HG03045 (cell line): ENCODE measurements around the gene CYP1A2.

ENCODE experiments used
- ATAC-seq: cut with Tn5 transposase; IDR thresholded peaks from one replicate; pipeline ENCODE4 v1.9.1; 2021; ENCODE audit warnings: mild to moderate bottlenecking, moderate library complexity; ENCODE audit not compliant: unreplicated experiment

CYP1A2 gene

DNA sequence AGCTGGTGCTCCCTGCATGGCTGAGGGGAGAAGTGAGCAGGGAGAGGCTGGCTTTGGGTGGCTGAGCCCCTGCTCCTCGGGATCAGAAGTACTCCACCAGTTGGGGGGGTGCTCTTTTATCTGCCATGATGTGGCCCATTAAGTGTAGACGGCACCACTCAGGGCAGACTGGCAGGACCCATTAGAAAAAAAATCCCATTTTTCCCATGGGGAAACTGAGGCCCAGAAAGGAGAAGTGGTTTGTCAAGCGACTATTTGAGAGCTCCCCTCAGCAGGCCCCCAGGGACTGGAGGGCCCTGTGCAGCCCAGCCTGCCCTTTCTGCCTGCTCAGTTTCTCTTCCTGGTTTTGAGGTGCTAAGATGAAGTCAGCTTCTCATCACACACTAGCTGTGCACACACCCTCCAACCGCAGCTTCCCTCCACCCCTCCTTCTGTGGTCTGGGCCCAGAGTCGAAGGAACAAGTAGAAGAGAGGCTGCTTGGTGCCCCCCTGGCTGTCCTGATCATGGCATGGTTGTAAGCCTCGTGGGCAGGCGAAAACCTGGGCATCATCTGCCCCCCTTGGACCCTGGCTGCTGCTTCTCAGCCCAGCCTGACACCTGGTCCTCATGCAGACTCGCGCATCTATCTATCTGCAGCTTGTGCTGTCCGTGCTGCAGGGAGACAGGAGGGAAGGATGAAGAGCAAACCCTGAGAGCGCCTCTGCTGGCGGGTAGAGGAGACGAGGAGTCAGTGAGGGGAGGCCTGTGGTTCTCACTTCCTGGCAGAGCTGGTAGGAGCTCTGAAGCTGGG is 38.8 kb downstream of the CYP1A2 start:
- peak; percentile 52 for ATAC-seq

DNA sequence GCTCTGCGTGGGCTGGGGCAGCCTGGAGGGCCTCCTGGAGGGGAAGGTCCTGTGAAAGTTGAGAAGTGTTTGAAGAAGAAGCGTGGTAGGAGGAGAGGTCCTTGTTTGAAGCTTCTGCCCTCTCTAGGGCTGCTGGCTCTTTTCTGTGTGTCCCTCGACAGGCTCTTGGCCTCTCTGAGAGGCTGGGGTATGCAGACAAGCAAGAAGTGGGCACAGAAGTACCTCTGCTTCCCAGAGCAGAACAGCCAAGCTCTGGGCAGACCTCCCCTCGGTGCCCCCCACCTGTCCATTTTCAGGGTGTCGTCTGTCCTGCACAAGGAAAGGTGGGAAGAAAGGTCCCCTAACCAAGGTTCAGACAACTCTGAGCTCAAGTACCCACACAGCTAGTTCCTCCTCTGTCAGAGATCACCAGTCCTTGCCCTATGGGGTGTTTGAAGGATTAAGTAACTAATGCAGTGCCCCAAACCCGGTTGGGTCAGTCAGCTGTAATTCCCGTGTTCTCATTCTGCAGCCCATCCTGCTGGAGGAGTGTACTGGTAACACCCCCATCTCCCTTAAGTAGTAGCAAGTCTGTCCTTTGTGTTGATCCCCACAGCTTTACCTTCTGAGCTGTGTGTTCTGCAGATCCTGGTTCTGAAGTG is 39.5 kb downstream of the CYP1A2 start:
- ATAC-seq = no peak

DNA sequence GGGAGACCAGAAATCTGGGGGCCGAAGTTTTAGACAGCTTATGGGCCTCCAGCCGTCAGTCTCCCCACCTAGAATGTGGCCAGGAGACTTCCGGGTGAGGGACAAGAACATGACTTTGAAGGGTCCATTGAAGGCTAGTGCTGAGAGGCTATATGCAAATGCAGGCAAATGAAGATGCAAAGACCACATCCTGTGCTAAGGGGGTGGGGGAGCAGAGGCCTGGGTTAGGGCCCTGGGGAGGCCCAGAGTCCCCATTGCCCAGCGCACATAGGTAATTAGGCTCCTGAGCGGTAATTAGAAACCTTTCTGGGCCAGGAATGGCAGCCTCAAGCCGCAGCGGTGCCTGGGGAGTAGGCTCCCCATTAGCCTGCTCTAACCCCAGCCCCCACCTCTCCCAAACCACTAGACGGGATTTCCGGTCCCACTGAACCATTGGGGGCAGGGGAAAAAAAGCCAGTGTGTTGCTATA is 40.1 kb downstream of the CYP1A2 start:
- no peak for ATAC-seq

DNA sequence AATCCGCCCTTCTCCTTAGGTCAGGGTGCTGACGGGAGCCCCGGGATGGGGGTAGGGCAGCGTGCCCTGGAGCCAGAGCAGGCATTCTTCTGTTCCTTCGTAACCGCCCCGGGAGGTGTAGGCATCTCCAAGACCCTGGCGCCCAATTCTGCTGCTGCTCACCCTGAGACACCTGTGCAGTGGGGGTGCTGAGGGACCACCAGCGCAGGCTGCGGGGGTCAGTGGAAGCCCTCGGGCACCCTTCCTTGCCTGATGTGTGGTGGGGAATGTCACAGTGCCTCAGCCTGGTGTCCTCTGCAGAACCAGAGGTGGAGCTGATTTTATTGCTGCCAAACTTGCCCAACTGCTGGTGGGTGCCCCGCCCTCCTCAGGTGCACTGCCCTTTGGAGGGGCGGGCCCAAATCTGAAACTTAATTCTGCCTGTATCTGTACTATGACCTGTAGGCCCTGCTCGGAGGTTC is 40.6 kb downstream of the CYP1A2 start:
- ATAC-seq = no peak

DNA sequence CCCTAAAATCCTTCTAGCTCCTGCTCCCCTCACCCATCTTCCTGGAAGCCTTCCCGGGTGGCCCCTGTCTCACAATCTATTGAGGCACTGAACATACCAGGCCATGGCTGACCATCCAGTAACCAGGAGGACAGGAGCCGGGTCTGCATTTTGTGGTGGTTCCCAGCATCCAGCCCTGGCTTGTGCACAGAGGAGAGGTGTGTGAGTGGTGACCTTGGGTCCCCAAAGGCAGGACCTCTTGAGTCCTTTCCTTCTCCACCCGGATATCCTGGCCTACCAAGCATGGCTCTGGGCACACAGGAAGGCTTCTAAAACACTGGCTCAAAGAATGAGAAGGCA is 41.1 kb downstream of the CYP1A2 start:
- no peak for ATAC-seq

DNA sequence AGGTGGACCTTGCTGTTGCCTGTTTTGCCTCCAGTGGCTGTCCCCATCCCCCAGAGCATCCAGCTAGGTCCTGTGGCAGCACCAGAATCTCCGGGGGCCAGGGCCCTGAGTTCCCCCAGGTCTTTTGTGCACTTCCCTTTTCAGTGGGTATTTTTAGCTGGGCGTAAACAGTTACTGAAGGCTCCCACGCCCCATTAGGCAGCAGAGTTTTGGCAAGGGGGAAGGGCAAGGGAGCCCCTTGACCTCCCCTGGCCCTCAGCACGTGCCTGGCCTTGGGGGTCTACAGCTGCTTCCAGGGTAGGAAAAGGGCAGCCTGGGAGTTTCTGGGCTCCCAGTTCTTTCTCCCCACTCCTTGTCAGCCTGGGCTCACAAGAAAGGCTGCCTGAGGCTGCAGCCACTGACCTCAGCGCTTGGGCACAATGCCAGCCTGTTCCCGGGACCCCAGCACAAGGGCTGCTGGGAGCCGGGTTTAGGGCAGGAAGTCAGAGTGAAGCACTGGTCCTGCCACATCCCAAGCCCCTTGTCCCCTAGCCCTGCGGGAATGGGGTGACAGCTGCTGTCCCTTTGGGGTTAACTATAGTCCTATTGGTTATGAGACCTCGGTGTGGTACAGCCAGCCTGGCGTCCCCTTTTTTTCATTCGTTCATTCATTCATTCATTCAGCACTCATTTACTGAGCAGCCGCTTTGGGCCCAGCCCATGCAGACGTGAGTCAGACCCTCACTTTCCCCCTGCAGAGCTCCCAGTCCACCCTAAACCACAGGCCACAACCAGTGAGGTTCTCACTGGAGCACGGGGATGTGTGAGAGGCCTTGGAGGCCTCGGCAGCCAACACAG is 41.7 kb downstream of the CYP1A2 start:
- no peak for ATAC-seq

DNA sequence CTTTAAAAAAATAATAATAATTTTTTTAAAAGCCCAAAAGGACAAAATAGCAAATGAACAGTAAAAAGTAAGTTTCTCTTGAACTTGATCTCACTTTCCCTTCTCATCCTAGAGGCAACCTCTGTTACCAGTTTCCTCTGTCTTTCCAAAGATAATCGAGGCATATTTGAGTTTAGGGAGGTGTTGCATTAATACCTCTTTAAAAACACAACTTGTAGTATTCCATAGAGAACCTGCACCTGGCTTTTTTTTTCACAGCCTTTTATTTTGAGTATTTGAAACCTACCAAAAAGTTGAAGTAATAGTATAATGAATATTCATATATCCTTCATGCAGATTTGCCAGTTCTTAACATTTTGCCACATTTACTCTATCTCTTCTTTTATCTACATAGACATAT is 42.4 kb downstream of the CYP1A2 start:
- ATAC-seq = no peak

DNA sequence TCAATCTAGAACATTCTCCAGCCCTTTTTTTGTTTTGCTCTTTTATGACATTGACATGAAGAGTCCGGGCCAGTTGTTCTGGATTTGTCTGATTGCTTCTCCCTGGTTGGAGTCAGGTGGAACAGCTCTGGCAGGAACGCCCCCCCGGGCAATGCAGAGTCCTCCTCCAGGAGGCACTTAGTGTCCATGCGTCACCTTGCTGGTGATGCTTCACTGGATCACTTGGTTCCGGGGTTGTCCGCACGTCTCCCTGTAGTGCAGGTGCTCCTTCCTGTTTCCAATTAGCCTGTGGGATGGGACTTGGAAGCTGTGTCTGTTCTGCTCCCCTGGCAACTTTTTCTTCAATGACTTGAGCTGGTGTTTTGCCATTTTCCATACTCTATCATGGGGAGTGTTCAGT is 43.0 kb downstream of the CYP1A2 start:
- no peak for ATAC-seq

DNA sequence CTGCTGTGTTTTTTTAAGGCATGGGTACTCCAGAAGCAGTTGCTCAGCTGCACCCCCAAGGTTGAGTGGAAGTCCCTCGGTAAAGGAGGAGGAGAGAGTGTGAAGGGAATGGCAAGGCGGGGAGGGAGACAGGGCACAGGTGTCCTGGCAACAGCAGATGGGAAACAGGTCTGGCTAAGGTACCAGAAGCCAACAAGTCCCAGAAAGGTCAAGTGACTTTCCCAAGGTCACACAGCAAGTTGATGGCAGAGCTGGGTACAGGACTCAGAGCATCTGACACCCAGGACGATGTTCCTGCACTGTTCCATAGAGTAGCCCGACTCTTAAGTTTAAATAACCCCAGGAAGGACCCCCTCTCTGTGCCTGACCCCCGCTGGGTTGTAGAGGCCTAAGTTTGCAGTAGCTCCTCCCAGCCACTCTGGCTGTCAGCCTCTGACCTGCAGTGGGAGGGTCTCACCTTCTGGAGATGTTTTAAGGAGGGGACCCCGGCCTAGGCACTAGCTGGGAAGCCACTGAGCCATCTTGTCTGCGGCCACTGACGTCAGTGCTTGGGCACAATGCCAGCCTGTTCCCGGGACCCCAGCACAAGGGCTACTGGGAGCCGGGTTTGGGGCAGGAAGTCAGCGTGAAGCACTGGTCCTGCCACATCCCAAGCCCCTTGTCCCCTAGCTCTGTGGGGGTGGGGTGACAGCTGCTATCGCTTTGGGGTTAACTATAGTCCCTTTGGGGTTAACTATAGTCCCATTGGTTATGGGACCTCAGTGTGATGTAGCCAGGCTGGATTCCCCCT is 43.8 kb downstream of the CYP1A2 start:
- ATAC-seq = no peak

DNA sequence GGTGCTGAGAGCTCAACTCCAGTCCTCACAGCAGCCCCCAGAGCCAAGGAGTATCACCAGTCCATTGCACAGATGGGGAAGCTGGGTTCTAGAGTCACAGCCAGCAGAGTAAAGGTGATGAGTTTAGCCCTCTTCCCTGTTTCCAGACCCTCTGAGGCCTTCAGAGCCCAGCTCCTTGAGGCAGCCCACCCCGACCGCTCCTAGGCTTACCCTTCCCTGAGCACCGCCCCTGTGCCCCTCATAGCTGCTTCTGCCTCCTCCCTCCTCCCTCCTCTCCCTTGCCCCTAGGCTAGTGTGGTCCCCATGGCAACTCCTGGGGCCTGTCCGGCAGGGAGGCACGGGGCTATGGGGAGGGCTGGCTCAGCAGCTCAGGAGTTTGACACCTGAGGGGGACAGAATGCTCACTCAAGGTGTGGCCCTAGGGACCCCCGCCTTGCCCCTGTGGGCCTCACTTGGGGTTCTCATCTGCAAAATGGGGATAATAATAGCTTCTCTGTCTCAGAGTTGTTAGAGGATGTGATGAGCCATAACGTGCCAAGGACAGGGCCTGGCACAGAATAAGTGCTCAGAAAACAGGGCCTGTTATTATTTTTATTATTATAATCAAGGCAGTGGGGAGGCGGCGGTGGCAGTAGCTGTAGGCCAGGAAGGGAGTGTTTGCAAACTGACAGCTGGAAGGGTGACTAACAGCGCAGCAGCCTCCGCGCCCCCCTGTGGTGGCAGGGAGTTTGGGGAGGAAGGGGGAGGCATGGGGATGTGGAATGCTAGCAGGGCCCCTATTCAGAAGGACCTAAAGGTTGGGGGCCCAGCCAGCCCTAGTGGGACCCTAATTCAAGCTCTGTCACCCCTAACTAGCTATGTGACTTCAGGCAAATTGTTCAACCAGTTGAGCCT is 44.7 kb downstream of the CYP1A2 start:
- ATAC-seq = no peak

DNA sequence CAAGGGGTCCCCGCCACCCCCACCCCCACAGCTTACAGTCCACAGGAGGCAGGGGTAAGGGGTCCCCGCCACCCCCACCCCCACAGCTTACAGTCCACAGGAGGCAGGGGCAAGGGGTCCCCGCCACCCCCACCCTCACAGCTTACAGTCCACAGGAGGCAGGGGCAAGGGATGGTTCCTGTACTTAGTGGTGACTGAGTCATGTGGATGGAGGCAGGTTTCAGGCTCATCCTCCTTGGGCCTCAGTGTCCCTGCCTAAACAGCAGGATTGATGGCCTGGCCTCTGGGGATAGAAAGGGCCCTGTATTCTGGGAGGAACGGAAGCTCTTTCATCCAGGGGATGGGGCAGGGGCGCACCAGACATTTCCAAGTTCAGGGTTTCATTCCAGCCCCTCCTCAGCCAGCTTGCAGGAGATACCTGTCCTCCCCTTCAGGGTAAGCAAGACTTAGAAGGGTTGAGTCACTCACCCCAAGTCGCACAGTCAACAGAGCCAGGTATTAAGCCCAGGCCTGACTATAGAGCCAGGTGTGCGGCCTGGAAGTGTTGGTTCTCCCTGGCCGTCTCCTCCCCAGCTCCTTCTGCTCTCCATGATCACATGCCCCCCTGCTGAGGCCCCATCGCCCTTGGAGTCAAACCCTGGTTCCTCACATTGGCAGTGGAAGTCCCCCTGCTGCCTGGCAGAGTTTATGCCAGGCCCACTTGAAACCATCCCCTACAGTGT is 45.8 kb downstream of the CYP1A2 start:
- no peak for ATAC-seq

DNA sequence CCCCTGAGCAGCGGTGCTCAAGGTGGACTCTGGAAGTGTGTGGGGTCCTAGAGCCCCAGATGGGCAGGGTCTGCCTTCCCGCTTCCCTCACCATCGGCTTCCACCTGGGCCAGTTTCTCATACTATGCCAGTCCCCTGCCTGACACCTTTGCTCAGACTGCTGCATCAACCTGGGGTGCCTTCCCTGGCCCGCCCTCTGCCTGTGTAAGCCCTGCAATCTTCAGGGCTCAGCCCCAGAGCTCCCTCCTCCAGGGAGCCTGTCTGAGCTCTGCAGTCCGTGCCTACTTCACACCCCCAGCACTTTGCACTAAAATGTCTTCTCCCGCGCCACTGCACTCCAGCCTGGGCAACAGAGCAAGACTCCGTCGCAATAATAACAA is 46.3 kb downstream of the CYP1A2 start:
- no peak for ATAC-seq

DNA sequence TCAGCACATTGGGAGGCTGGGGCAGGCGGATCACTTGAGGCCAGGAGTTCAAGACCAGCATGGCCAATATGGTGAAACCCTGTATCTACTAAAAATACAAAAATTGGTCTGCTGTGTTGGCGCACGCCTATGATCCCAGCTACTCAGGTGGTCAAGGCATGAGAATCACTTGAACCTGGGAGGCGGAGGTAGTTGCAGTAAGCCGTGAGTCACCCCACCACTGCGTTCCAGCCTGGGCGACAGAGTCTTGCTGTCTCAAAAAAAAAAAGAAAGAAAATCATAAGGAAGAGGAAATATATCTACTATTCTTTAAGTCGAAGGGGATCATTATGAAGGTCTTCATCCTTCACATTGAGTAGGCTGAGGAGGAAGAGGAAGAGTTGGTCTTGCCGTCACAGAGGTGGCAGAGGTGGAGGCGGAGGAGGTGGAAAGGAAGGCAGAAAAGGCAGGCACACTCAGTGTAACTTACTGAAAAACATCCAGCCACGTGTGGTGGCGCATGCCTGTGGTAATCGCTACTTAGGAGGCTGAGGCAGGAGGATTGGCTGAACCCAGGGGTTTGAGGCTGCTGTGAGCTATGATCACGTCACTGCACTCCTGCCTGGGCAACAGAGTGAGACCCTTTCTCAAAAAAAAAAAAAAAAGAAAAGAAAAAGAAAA is 47.5 kb downstream of the CYP1A2 start:
- ATAC-seq = no peak

DNA sequence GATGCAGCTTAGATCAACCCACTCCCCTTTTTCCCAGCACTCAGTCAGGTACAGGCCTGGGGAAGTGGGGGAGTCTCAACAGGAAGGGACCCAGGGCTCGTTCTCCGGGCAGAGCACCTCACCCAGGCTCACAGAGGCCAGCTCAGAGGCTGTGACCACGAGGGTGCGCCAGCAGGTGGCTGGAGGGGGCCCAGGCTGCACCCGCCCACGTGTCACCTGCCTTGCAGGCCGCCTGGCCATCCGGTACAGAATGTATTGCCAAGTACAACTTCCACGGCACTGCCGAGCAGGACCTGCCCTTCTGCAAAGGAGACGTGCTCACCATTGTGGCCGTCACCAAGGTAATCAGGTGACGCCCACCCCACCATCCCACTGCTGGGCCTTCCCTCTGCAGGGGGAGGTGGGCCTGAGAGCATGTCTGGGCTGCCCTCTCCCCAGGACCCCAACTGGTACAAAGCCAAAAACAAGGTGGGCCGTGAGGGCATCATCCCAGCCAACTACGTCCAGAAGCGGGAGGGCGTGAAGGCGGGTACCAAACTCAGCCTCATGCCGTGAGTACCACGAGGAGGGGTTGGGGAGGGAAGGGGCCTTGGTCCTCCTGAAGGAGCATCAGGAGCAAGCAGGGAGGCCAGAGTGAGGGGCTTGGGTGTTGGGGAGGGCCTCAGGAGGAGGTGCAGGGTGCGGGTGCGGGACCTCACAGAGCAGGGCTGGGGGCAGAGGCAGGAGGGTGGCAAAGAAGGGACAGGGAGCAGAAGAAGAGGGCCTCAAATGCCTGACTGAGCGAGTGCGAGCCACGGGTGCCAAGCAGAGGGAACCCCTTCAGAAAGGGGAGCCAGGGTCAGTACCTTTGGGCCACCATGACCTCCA is 50.0 kb downstream of the CYP1A2 start:
- ATAC-seq = no peak

DNA sequence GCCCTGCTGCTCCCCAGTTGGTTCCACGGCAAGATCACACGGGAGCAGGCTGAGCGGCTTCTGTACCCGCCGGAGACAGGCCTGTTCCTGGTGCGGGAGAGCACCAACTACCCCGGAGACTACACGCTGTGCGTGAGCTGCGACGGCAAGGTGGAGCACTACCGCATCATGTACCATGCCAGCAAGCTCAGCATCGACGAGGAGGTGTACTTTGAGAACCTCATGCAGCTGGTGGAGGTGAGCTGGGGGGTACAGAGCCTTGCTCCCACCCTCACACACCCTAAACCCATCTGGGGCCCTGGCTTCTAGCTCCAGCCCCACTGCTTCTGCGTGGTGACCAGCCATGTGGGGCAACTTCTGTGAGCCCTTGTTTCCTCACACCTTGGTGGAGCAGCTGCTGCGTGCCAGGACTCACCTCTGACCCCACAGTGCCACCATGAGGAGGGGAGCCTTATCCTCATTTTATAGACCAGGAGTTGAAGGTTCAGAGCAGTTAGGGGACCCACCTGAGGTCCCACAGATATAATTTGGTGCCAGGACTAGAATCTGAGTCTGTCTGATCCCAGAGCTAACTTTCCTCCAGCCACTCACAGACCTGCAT is 50.7 kb downstream of the CYP1A2 start:
- no peak for ATAC-seq

DNA sequence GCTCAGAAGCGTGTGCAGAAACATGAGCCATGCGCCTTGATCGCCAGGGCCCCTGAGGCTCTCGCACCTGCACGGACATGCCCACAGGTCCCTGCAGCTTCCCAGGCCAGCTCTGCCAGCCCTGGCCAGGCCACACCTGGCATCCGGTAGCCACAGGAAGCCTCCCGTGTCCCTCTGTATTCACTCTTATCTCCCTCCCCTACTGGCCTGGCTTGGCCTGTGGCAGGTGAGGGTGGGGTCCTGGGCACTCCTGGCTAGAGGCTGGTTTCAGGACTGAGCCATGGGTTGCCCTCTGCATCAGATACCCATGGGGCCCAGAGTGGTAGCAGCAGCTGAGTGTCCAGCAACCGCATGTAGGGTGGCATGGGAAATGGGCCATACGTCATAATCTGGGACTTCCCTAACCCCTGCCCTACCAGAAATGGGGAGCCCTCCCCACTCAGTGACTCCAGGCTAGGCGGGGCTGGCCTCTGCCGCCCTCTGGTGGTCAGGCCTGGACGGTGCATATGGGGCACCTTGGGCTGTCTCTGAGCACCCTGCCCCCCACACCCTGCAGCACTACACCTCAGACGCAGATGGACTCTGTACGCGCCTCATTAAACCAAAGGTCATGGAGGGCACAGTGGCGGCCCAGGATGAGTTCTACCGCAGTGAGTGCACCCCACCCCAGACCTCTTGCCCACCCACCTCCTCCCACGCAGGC is 51.4 kb downstream of the CYP1A2 start:
- ATAC-seq = peak; percentile 70
